Liver (tissue), 9 donors: ENCODE results near the gene SECISBP2L. TPM values are rescaled to one million over a fixed set of nuclear protein-coding genes. Genes with fewer than 3 reads are reported as not detected.

ENCODE experiments used
- DNase-seq: peaks from one replicate; pipeline ENCODE4 v3.0.0-alpha.2; 2017; ENCODE audit warnings: low spot score
- H3K27ac ChIP-seq, 2 donors: one replicate each; pipeline ENCODE4 v1.7.0; 2013; ENCODE audit warnings: inconsistent platforms in 2 of 2, low read length in 2 of 2, control low read depth in 1 of 2, low read depth in 1 of 2, mild to moderate bottlenecking in 1 of 2
- H3K27me3 ChIP-seq, 4 donors: one replicate each; pipeline versions ENCODE4 v1.6.1 to v1.7.0; 2013; ENCODE audit warnings: low read length in 3 of 4, inconsistent platforms in 1 of 4, mild to moderate bottlenecking in 1 of 4, moderate library complexity in 1 of 4; ENCODE audit not compliant: control insufficient read depth in 4 of 4, insufficient read depth in 4 of 4
- H3K36me3 ChIP-seq, 4 donors: one replicate each; pipeline versions ENCODE4 v1.6.1 to v1.7.0; 2013; ENCODE audit warnings: low read length in 3 of 4, mild to moderate bottlenecking in 3 of 4, low read depth in 1 of 4, moderate library complexity in 1 of 4; ENCODE audit not compliant: control insufficient read depth in 4 of 4, insufficient read depth in 3 of 4
- H3K4me1 ChIP-seq, 4 donors: one replicate each; pipeline versions ENCODE4 v1.6.1 to v1.7.0; 2013; ENCODE audit warnings: low read length in 3 of 4, mild to moderate bottlenecking in 3 of 4, moderate library complexity in 1 of 4; ENCODE audit not compliant: control insufficient read depth in 4 of 4, insufficient read depth in 4 of 4
- H3K4me3 ChIP-seq, 3 donors: one replicate each; pipeline versions ENCODE4 v1.6.1 to v1.7.0; 2013; ENCODE audit warnings: low read length in 3 of 3, control low read depth in 1 of 3, low read depth in 1 of 3, mild to moderate bottlenecking in 1 of 3
- H3K9ac ChIP-seq, 2 donors: one replicate each; pipeline ENCODE4 v1.7.0; 2013; ENCODE audit warnings: low read length in 2 of 2, mild to moderate bottlenecking in 2 of 2, moderate library complexity in 2 of 2, control low read depth in 1 of 2, low read depth in 1 of 2
- H3K9me3 ChIP-seq, 4 donors: one replicate each; pipeline versions ENCODE4 v1.6.1 to v1.7.0; 2013; ENCODE audit warnings: low read length in 3 of 4; ENCODE audit not compliant: control insufficient read depth in 4 of 4
- EGR1 ChIP-seq, 2 donors: IDR thresholded peaks; 2 replicates each; pipeline ENCODE4 v1.6.1; 2016 to 2018; ENCODE audit warnings: antibody characterized with exemption in 2 of 2, low read depth in 2 of 2
- FOXA1 ChIP-seq: IDR thresholded peaks from 2 replicates; pipeline ENCODE4 v1.6.1; 2016; ENCODE audit warnings: antibody characterized with exemption
- FOXA2 ChIP-seq: IDR thresholded peaks from 2 replicates; pipeline ENCODE4 v1.6.1; 2016; ENCODE audit warnings: antibody characterized with exemption
- GABPA ChIP-seq, 2 donors: IDR thresholded peaks in 1 of 2; conservative IDR thresholded peaks in 1 of 2; 2 replicates each; pipeline ENCODE4 v1.6.1; 2016; ENCODE audit warnings: antibody characterized with exemption in 2 of 2, mild to moderate bottlenecking in 1 of 2, moderate library complexity in 1 of 2
- HNF4A ChIP-seq, 2 donors: conservative IDR thresholded peaks; 2 replicates each; pipeline ENCODE4 v1.6.1; 2016; ENCODE audit warnings: antibody characterized with exemption in 2 of 2, mild to moderate bottlenecking in 2 of 2
- HNF4G ChIP-seq: IDR thresholded peaks from 2 replicates; pipeline ENCODE4 v1.6.1; 2016; ENCODE audit warnings: antibody characterized with exemption
- JUND ChIP-seq, 2 donors: IDR thresholded peaks; 2 replicates each; pipeline ENCODE4 v1.6.1; 2016; ENCODE audit warnings: antibody characterized with exemption in 2 of 2
- NR2F2 ChIP-seq: IDR thresholded peaks from 2 replicates; pipeline ENCODE4 v1.6.1; 2016; ENCODE audit warnings: antibody characterized with exemption
- RAD21 ChIP-seq, 2 donors: IDR thresholded peaks; 2 replicates each; pipeline ENCODE4 v1.6.1; 2016; ENCODE audit warnings: antibody characterized with exemption in 2 of 2, mild to moderate bottlenecking in 2 of 2
- REST ChIP-seq: IDR thresholded peaks from 2 replicates; pipeline ENCODE4 v1.6.1; 2016; ENCODE audit warnings: antibody characterized with exemption, mild to moderate bottlenecking
- RXRA ChIP-seq, 2 donors: IDR thresholded peaks; 2 replicates each; pipeline ENCODE4 v1.6.1; 2017 to 2018; ENCODE audit warnings: antibody characterized with exemption in 2 of 2, mild to moderate bottlenecking in 1 of 2
- SP1 ChIP-seq: IDR thresholded peaks from 2 replicates; pipeline ENCODE4 v1.6.1; 2018; ENCODE audit warnings: antibody characterized with exemption, mild to moderate bottlenecking
- TAF1 ChIP-seq: conservative IDR thresholded peaks from 2 replicates; pipeline ENCODE4 v1.6.1; 2016; ENCODE audit warnings: antibody characterized with exemption, mild to moderate bottlenecking
- YY1 ChIP-seq: IDR thresholded peaks from 2 replicates; pipeline ENCODE4 v1.6.1; 2016; ENCODE audit warnings: antibody characterized with exemption, mild to moderate bottlenecking
- WGBS: extraction: QIAGEN DNeasy Blood & Tissue Kit; methylation state at CpG from one replicate; pipeline ENCODE4 v1.1.7; 2013; 5-methylcytosine and 5-hydroxymethylcytosine counted together
- polyA plus RNA-seq, 2 donors: library from polyadenylated mRNA; stranded (reverse) in 1 of 2; unstranded in 1 of 2; fragments of 200-250 nt in 1 of 2; fragments of >200 nt in 1 of 2; fragmentation: Nextera tagmentation in 1 of 2; extraction: Ambion mirVana in 1 of 2; gene quantifications; one replicate each; pipeline versions ENCODE4 v1.2.1 to v1.2.3, GENCODE V29; 2013 to 2015
- total RNA-seq, 2 donors: library from RNA; depleted of rRNA; stranded (reverse); fragments of >200 nt; gene quantifications; one replicate each; pipeline ENCODE4 v1.2.3, GENCODE V29; 2014
- TF ChIP-seq, protein P1 (sequence below): IDR thresholded peaks from 2 replicates; pipeline ENCODE4 v1.6.1; 2016; ENCODE audit warnings: antibody characterized with exemption
- TF ChIP-seq, protein P2 (sequence below): IDR thresholded peaks from 2 replicates; pipeline ENCODE4 v1.6.1; 2016; ENCODE audit warnings: antibody characterized with exemption
- TF ChIP-seq, protein P3 (sequence below): IDR thresholded peaks from 2 replicates; pipeline ENCODE4 v1.6.1; 2016; ENCODE audit warnings: antibody characterized with exemption
- TF ChIP-seq, protein P4 (sequence below): fragments of 150-350 bp; IDR thresholded peaks from 2 replicates; pipeline ENCODE4 v1.5.1; 2017; ENCODE audit warnings: improper control_type of control experiment, low read depth, low read length; ENCODE audit not compliant: missing input control
- donor health status: healthy.
- donor health status: healthy.
- donor health status: healthy.
- donor health status: healthy.
- donor health status: healthy.

The SECISBP2L gene
- total and polyA plus RNA-seq, 4 donors: 5.7 to 15.7 (median 14.3) TPM

DNA sequence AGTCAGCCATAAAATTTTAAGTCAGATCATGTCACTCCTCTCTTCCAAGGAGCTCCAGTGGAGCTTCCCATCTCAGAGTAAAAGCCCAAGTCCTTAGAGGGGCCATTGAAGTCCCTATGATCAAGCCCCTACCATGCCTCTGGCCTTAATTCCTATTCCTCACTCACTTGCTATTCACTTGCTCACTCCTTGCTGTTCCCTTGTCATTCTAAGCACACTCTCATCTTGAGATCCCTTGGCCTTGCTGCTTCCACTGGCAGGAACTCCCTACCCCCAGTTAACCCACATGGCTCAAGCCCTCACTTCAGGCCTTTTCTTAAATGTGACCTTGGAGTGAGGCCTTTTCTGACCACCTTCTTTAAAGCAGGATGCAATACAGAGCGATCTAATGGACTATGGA is 12.3 kb upstream of the SECISBP2L start:
- WGBS: 85% methylated on average over 1 of the region's 1 CpG
- H3K36me3 ChIP-seq: no peaks in the 10 kb centered on the region
- no peak for DNase-seq

DNA sequence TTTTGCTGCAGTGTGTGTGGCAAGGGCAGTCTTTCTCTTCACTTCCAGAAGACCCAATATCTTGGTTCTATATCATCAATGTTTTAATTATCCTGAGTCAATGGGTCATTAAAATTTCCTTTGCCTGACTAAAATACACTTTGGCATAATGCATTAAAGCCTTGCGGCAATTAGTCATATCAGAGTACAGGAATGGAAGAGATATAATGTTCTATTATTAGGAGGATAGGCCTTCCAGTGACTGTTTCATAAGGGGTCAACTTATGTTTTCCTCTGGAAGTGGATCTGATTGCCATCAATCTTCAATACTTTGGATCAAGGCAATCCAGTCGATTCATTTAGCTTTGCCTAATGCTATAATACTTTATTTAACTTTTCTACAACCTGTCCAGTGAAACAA is 9.4 kb upstream of the SECISBP2L start:
- 76% methylated on average over 2 of the region's 2 CpGs for WGBS
- Histone ChIP-seq H3K9me3 (no peaks in the 10 kb centered on the region), H3K9ac (no peak overlapping the region), H3K27me3 (no peaks in the 10 kb centered on the region), H3K4me1 (no peaks in the 10 kb centered on the region), H3K36me3 (no peaks in the 10 kb centered on the region), H3K4me3 (no peak overlapping the region), H3K27ac (no peak overlapping the region)
- TF ChIP-seq JUND (IDR thresholded peaks at IDR 0.05) (no peak), EGR1 (IDR thresholded peaks at IDR 0.05; ENCODE audit: low read depth in 2 of 2) (no peak), RAD21 (IDR thresholded peaks at IDR 0.05) (no peak), REST (no peak), FOXA2 (no peak), HNF4A (conservative IDR thresholded peaks at IDR 0.05) (no peak), HNF4G (no peak), NR2F2 (no peak), SP1 (no peak), YY1 (no peak), RXRA (IDR thresholded peaks at IDR 0.05) (no peak), TAF1 (no peak)
- TF ChIP-seq, protein P1, sequence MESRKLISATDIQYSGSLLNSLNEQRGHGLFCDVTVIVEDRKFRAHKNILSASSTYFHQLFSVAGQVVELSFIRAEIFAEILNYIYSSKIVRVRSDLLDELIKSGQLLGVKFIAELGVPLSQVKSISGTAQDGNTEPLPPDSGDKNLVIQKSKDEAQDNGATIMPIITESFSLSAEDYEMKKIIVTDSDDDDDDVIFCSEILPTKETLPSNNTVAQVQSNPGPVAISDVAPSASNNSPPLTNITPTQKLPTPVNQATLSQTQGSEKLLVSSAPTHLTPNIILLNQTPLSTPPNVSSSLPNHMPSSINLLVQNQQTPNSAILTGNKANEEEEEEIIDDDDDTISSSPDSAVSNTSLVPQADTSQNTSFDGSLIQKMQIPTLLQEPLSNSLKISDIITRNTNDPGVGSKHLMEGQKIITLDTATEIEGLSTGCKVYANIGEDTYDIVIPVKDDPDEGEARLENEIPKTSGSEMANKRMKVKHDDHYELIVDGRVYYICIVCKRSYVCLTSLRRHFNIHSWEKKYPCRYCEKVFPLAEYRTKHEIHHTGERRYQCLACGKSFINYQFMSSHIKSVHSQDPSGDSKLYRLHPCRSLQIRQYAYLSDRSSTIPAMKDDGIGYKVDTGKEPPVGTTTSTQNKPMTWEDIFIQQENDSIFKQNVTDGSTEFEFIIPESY: no peak
- TF ChIP-seq, protein P2, sequence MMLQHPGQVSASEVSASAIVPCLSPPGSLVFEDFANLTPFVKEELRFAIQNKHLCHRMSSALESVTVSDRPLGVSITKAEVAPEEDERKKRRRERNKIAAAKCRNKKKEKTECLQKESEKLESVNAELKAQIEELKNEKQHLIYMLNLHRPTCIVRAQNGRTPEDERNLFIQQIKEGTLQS: no peak
- TF ChIP-seq, protein P3, sequence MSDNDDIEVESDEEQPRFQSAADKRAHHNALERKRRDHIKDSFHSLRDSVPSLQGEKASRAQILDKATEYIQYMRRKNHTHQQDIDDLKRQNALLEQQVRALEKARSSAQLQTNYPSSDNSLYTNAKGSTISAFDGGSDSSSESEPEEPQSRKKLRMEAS: no peak
- TF ChIP-seq, protein P4, sequence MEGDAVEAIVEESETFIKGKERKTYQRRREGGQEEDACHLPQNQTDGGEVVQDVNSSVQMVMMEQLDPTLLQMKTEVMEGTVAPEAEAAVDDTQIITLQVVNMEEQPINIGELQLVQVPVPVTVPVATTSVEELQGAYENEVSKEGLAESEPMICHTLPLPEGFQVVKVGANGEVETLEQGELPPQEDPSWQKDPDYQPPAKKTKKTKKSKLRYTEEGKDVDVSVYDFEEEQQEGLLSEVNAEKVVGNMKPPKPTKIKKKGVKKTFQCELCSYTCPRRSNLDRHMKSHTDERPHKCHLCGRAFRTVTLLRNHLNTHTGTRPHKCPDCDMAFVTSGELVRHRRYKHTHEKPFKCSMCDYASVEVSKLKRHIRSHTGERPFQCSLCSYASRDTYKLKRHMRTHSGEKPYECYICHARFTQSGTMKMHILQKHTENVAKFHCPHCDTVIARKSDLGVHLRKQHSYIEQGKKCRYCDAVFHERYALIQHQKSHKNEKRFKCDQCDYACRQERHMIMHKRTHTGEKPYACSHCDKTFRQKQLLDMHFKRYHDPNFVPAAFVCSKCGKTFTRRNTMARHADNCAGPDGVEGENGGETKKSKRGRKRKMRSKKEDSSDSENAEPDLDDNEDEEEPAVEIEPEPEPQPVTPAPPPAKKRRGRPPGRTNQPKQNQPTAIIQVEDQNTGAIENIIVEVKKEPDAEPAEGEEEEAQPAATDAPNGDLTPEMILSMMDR: no peak
- DNase-seq: no peak

More for the DNA sequence above, 12.3 kb upstream of the SECISBP2L start:
- H3K4me1 ChIP-seq: no peaks in the 10 kb centered on the region
- no peak overlapping the region for H3K4me3 ChIP-seq
- H3K27me3 ChIP-seq: no peaks in the 10 kb centered on the region
- no peak overlapping the region for H3K9ac ChIP-seq
- TF ChIP-seq, protein P2: no peak
- TF ChIP-seq HNF4G: no peak
- TF ChIP-seq GABPA (IDR thresholded peaks at IDR 0.05 in 1 of 2, conservative IDR thresholded peaks at IDR 0.05 in 1 of 2): no peak
- TF ChIP-seq FOXA1: no peak
- TF ChIP-seq TAF1: no peak
- TF ChIP-seq, protein P3: no peak
- H3K9me3 ChIP-seq: no peaks in the 10 kb centered on the region
- H3K27ac ChIP-seq: no peak overlapping the region
